Thyroid gland (tissue), 4 donors: Measurements from ENCODE around the gene ELMO2. TPM values are rescaled to one million over a fixed set of nuclear protein-coding genes. Genes with fewer than 3 reads are reported as not detected.

ENCODE experiments used
- DNase-seq, 2 donors: peaks; one replicate each; pipeline ENCODE4 v3.0.0-alpha.2; 2019
- H3K27ac ChIP-seq, 3 donors: fragments of 200-600 bp; sonication (generic); 1 replicate in 2 of 3; 2 replicates in 1 of 3; pipeline ENCODE4 v1.5.1; 2016 to 2019; ENCODE audit warnings: mild to moderate bottlenecking in 1 of 3, moderate library complexity in 1 of 3
- H3K27me3 ChIP-seq: fragments of 200-600 bp; sonication (generic); one replicate; pipeline ENCODE4 v1.5.1; 2019
- H3K36me3 ChIP-seq, 2 donors: fragments of 200-600 bp; sonication (generic); one replicate each; pipeline ENCODE4 v1.5.1; 2016 to 2019
- H3K4me1 ChIP-seq, 2 donors: fragments of 200-600 bp; sonication (generic); one replicate each; pipeline ENCODE4 v1.5.1; 2017 to 2019
- H3K4me3 ChIP-seq, 3 donors: fragments of 200-600 bp; sonication (generic); replicated peaks in 1 of 3; 1 replicate in 2 of 3; 2 replicates in 1 of 3; pipeline ENCODE4 v1.5.1; 2016; ENCODE audit warnings: mild to moderate bottlenecking in 1 of 3
- H3K9me3 ChIP-seq: fragments of 200-600 bp; sonication (generic); one replicate; pipeline ENCODE4 v1.5.1; 2017
- POLR2A ChIP-seq, 2 donors: fragments of 450-650 bp; IDR thresholded peaks; one replicate each; pipeline ENCODE4 v1.6.1; 2017; ENCODE audit warnings: antibody characterized with exemption in 2 of 2, mild to moderate bottlenecking in 2 of 2, moderate library complexity in 1 of 2
- WGBS, 2 donors: methylation state at CpG; one replicate each; pipeline ENCODE4 v1.1.5; 2017; 5-methylcytosine and 5-hydroxymethylcytosine counted together
- intact Hi-C: fragments of 100-400 bp; cut with DNase I; formaldehyde crosslinking; loops from one replicate; pipeline ENCODE4 v1.15.1; 2023
- total RNA-seq, 4 donors: library from RNA; depleted of rRNA; stranded (reverse); fragments of >200 nt; gene quantifications; one replicate each; pipeline ENCODE4 v1.2.3, GENCODE V29; 2016
- TF ChIP-seq, protein P1 (sequence below), 6 experiments: fragments of 200-600 bp in 3 of 6; fragments of 450-650 bp in 3 of 6; sonication (generic) in 3 of 6; IDR thresholded peaks; one replicate each; pipeline ENCODE4 v1.5.1; 2016 to 2019; ENCODE audit warnings: antibody characterized with exemption in 6 of 6, mild to moderate bottlenecking in 2 of 6, inconsistent platforms in 1 of 6, moderate library complexity in 1 of 6

The ELMO2 gene
- total RNA-seq, 4 donors from 2014 or later, result 47.0 to 60.6 (median 54.6) TPM

DNA sequence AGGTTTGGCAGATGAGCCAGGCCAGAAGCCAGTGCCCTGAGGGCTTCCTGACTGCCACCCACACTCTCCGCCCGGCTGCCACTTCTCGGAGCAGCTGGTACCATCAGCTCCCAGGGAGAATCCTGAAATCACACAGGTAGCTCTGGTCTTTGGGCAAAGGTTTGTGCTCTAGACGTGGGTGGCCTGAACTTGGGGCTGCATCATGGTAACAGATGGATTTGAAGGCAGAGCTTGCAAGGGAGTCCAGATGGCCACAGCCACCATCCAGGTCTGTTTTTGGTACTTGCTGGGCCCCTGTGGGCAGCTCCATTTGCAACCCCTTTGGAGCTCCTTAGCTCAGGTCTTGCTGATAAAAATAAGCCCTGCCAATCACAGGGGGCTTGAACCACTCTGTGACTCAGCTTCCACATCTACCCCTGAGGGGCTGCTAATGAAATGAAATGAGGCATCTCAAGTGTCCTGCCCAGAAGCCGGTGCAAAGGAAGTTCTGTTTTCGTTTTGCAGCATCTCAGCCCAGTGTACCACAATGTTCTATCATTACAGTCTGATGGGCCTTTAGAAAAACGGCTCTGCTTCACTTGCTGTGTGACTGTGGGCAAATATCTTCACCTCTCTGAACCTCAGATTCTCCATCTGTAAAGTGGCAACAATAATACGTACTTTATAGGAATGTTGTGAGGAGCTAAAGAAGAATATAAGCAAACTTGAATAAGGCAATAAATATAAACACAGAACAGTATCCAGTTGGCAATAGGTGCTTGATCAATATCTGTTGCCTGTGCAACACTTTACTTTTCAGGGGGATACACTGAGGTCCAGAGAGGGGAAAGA lies 73.0 kb downstream of the ELMO2 start:
- 75 to 77% methylated on average over 7 to 8 of the region's 8 CpGs for WGBS, 2 donors
- Histone ChIP-seq H3K9me3 (no peaks in the 10 kb centered on the region), H3K27ac (no peak overlapping the region), H3K4me3 (no peak overlapping the region), H3K27me3 (no peaks in the 10 kb centered on the region), H3K36me3 (no peaks in the 10 kb centered on the region), H3K4me1 (peaks cover 15 to 29% of the 10 kb centered on the region in 2 donors)
- TF ChIP-seq, protein P1, sequence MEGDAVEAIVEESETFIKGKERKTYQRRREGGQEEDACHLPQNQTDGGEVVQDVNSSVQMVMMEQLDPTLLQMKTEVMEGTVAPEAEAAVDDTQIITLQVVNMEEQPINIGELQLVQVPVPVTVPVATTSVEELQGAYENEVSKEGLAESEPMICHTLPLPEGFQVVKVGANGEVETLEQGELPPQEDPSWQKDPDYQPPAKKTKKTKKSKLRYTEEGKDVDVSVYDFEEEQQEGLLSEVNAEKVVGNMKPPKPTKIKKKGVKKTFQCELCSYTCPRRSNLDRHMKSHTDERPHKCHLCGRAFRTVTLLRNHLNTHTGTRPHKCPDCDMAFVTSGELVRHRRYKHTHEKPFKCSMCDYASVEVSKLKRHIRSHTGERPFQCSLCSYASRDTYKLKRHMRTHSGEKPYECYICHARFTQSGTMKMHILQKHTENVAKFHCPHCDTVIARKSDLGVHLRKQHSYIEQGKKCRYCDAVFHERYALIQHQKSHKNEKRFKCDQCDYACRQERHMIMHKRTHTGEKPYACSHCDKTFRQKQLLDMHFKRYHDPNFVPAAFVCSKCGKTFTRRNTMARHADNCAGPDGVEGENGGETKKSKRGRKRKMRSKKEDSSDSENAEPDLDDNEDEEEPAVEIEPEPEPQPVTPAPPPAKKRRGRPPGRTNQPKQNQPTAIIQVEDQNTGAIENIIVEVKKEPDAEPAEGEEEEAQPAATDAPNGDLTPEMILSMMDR (IDR thresholded peaks at IDR 0.05), result no peak
- TF ChIP-seq POLR2A (IDR thresholded peaks at IDR 0.05), result no peak
- DNase-seq, result no peak
- intact Hi-C loops, result no loop called here

DNA sequence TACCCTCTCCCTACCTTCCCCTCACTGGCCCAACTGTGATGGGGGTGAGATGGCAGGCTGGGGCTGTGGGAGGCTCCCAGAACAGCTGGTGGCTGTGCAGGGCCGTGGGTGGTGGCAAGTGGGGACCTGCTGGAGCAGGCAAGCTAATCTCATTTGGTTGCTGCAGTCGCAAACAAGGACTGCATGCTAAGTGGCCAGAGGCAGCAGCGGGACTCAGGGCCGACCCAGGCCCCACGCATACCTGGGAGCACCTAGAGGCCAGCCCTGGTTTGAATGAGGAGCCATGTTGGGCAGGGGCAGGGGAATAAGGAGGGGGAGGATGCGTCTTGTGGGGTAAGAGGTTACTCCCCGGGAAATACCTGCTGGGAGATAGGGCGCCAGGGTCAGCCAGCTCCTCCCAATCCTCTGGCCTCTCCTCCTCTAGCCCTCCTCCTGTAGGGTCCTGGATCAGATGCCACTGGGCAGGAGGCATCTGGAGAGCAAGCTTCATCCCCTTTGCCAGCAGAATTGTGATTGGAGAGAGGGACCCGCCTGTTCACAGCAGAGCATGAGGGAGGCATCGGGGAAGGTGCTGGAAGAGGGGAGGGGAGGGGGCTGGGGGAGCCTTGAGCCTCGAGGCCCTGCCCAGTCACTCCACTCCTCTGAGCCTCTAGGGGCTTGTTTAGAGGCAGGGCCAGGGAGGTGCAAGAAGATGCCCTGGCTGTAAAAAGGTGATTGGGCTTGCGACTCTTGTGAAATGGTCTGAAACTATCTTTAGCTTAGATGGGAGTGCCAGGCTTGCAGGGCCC lies 73.8 kb downstream of the ELMO2 start:
- Histone ChIP-seq H3K4me3 (no peak overlapping the region), H3K36me3 (no peaks in the 10 kb centered on the region), H3K27ac (peak overlapping the region in 1 of 3 donors; percentile 67), H3K27me3 (no peaks in the 10 kb centered on the region), H3K9me3 (no peaks in the 10 kb centered on the region), H3K4me1 (peaks cover 15 to 29% of the 10 kb centered on the region in 2 donors)
- intact Hi-C loops, result no loop called here
- TF ChIP-seq, protein P1 (IDR thresholded peaks at IDR 0.05), result no peak
- no peak for TF ChIP-seq POLR2A (IDR thresholded peaks at IDR 0.05)
- no peak for DNase-seq
- 66 to 69% methylated on average over 7 to 12 of the region's 12 CpGs for WGBS, 2 donors

DNA sequence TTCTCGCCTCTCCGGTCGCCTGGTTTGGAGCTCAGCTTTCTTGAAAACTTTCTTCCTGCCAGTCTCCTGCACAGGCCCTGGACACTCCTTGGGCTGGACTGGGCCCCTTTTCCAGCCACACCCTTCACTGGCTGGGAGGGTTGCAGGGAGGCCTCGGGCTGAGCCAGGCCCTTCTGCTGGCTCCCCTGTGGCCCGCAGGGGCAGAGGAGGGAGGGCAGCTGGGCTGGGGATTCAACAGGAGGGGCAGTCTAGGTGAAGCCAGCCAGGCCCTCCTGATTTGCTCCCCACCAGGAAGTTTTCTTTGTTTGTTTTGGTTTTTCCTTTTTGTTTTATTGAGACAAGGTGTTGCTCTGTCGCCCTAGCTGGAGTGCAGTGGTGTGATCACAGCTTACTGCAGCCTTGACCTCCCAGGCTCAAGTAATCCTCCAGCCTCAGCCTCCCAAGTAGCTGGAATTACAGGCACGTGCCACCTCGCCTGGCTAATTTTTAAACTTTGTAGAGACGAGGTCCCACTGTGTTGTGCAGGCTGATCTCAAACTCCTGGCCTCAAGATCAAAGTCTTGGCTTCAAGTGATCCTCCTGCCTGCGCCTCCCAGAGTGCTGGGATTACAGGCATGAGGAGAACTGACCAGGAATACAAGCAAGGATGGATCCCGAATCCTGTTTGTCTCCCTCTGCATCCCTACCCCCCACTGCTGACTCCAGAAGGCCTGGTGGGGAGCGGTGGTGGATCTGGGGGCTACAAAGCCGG lies 74.6 kb downstream of the ELMO2 start:
- Histone ChIP-seq H3K36me3 (no peaks in the 10 kb centered on the region), H3K27ac (peak overlapping the region; percentile 39 to 67 (median 48)), H3K27me3 (no peaks in the 10 kb centered on the region), H3K4me1 (peaks cover 15 to 29% of the 10 kb centered on the region in 2 donors), H3K9me3 (no peaks in the 10 kb centered on the region), H3K4me3 (no peak overlapping the region)
- WGBS, 2 donors, result 57 to 63% methylated on average over 9 to 13 of the region's 13 CpGs
- DNase-seq, result peak; percentile 55 to 67
- intact Hi-C loops, result no loop called here
- TF ChIP-seq POLR2A (IDR thresholded peaks at IDR 0.05), result no peak
- TF ChIP-seq, protein P1 (IDR thresholded peaks at IDR 0.05), result no peak

DNA sequence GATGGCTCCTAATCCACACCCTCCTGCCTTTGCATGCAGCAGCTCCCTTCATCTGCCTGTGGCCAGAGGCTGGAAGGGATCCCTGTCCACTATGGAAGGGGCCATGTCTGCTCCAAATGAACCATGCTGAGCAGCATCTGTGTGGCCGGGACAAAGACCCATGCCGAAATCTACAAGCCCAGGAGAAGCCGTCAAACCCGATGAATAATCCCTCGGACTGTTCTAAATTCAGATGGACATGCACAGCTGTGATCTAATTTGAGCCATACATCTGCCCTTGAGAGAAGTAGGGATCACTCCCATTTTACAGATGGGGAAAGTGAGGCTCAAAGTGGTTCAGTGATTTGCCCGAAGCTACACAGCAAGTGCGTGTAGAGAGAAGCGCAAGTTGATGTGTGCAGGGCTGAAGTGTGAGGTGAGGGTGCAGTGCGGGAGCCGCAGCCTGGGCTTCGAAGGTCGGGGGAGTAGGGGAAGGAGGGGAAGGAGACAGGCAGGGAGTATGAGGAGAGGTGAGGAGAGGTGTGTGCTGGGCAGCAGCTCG lies 75.5 kb downstream of the ELMO2 start:
- no peak for DNase-seq
- intact Hi-C loops, result no loop called here
- H3K4me1 ChIP-seq, result peaks cover 15 to 29% of the 10 kb centered on the region in 2 donors
- no peaks in the 10 kb centered on the region for H3K9me3 ChIP-seq
- H3K4me3 ChIP-seq, result no peak overlapping the region
- no peaks in the 10 kb centered on the region for H3K27me3 ChIP-seq
- no peak for TF ChIP-seq POLR2A (IDR thresholded peaks at IDR 0.05)
- TF ChIP-seq, protein P1 (IDR thresholded peaks at IDR 0.05), result no peak
- H3K36me3 ChIP-seq, result no peaks in the 10 kb centered on the region
- 75 to 86% methylated on average over 13 of the region's 13 CpGs for WGBS, 2 donors
- H3K27ac ChIP-seq, result peak overlapping the region; percentile 39 to 67 (median 48)
